Fibroblast of mammary gland (primary cell): Measurements from ENCODE around the gene OR7D2.

Experiments
- DNase-seq: peaks from one replicate; pipeline ENCODE4 v3.0.0-alpha.2; 2010; ENCODE audit warnings: low read depth
- H3K4me3 ChIP-seq: 2 replicates; pipeline ENCODE4 v1.5.1; 2011; ENCODE audit warnings: low read depth, mild to moderate bottlenecking, low read length, moderate library complexity; ENCODE audit not compliant: control insufficient read depth
- CTCF ChIP-seq: conservative IDR thresholded peaks from 2 replicates; pipeline ENCODE4 v1.5.1; 2011; ENCODE audit warnings: low read depth, low read length, inconsistent platforms; ENCODE audit not compliant: control insufficient read depth, insufficient read depth

The OR7D2 gene

GRCh38 chr19:9146882-9147281 lies 31.9 kb upstream of the OR7D2 start:
- TF ChIP-seq CTCF = no peak

GRCh38 chr19:9148697-9149096 lies 30.1 kb upstream of the OR7D2 start:
- no peak for TF ChIP-seq CTCF
- no peak overlapping the region for H3K4me3 ChIP-seq
- no peak for DNase-seq

More at GRCh38 chr19:9146882-9147281, 31.9 kb upstream of the OR7D2 start:
- no peak overlapping the region for H3K4me3 ChIP-seq
- no peak for DNase-seq

- TF ChIP-seq CTCF = no peak
- no peak for DNase-seq
- H3K4me3 ChIP-seq = no peak overlapping the region
Observed at GRCh38 chr19:9149997-9150396, 28.8 kb upstream of the OR7D2 start.

- H3K4me3 ChIP-seq = no peak overlapping the region
- no peak for TF ChIP-seq CTCF
- DNase-seq = no peak
Observed at GRCh38 chr19:9150650-9151049, 28.1 kb upstream of the OR7D2 start.

GRCh38 chr19:9151367-9151766 lies 27.4 kb upstream of the OR7D2 start:
- no peak for TF ChIP-seq CTCF
- no peak overlapping the region for H3K4me3 ChIP-seq
- DNase-seq = no peak

GRCh38 chr19:9155591-9155990 lies 23.2 kb upstream of the OR7D2 start:
- TF ChIP-seq CTCF = no peak

GRCh38 chr19:9156304-9156703 lies 22.5 kb upstream of the OR7D2 start:
- no peak overlapping the region for H3K4me3 ChIP-seq
- no peak for DNase-seq
- TF ChIP-seq CTCF = no peak

More at GRCh38 chr19:9155591-9155990, 23.2 kb upstream of the OR7D2 start:
- no peak overlapping the region for H3K4me3 ChIP-seq
- DNase-seq = no peak
